A673 (cell line): ENCODE results near the gene MICAL2. TPM values are rescaled to one million over a fixed set of nuclear protein-coding genes. Genes with fewer than 3 reads are reported as not detected.

ENCODE experiments used
- BruUV-seq: library from RNA; stranded (reverse); fragments of 400-500 nt; replicated peaks from 2 replicates; lab custom pipeline; 2021; lab: Mats Ljungman, UMichigan
- CTCF ChIA-PET: fragments of 300-600 bp; sonication (Branson Sonifier 250); formaldehyde crosslinking; loops from one replicate; lab custom pipeline; 2022; ENCODE audit warnings: antibody characterized with exemption; lab: Charles Lee
- POLR2A ChIA-PET: fragments of 300-600 bp; sonication (Branson Sonifier 250); formaldehyde crosslinking; loops from one replicate; lab custom pipeline; 2022; ENCODE audit warnings: antibody characterized with exemption; ENCODE audit not compliant: low non-redundant PET; lab: Charles Lee
- DNase-seq: peaks from one replicate; pipeline ENCODE4 v3.0.0-alpha.2; 2015; ENCODE audit warnings: low spot score
- H3K27ac ChIP-seq: fragments of 200-600 bp; sonication (generic); 2 replicates; pipeline ENCODE4 v1.5.1; 2016; ENCODE audit warnings: mixed run types, low read depth, mild to moderate bottlenecking, mixed read lengths, antibody characterized with exemption, low read length; ENCODE audit not compliant: poor library complexity, severe bottlenecking
- H3K27me3 ChIP-seq: fragments of 200-600 bp; sonication (generic); replicated peaks from 2 replicates; pipeline ENCODE4 v1.6.1; 2017; ENCODE audit warnings: mixed run types, low read depth, mild to moderate bottlenecking, mixed read lengths, antibody characterized with exemption, low read length; ENCODE audit not compliant: insufficient read depth, poor library complexity
- H3K36me3 ChIP-seq: fragments of 200-600 bp; sonication (generic); 2 replicates; pipeline ENCODE4 v1.6.1; 2016; ENCODE audit warnings: mixed run types, mild to moderate bottlenecking, mixed read lengths, antibody characterized with exemption, low read length; ENCODE audit not compliant: insufficient read depth, poor library complexity, severe bottlenecking
- H3K4me1 ChIP-seq: fragments of 200-600 bp; sonication (generic); 2 replicates; pipeline ENCODE4 v1.6.1; 2017; ENCODE audit warnings: mixed run types, mild to moderate bottlenecking, mixed read lengths, antibody characterized with exemption, low read length; ENCODE audit not compliant: insufficient read depth, poor library complexity, severe bottlenecking
- H3K4me3 ChIP-seq: fragments of 200-600 bp; sonication (generic); 2 replicates; pipeline ENCODE4 v1.5.1; 2016; ENCODE audit warnings: low read depth, mixed run types, mild to moderate bottlenecking, mixed read lengths, low read length; ENCODE audit not compliant: poor library complexity, severe bottlenecking
- H3K9me3 ChIP-seq: fragments of 200-600 bp; sonication (generic); 2 replicates; pipeline ENCODE4 v1.6.1; 2016; ENCODE audit warnings: mixed run types, low read depth, mild to moderate bottlenecking, mixed read lengths, antibody characterized with exemption, low read length; ENCODE audit not compliant: poor library complexity, severe bottlenecking
- EZH2 ChIP-seq: fragments of 200-600 bp; sonication (generic); IDR thresholded peaks from 2 replicates; pipeline ENCODE4 v1.6.1; 2017; ENCODE audit warnings: borderline replicate concordance, low read depth, mild to moderate bottlenecking, mixed read lengths, antibody characterized with exemption, low read length; ENCODE audit not compliant: poor library complexity, severe bottlenecking
- intact Hi-C: fragments of 100-400 bp; cut with micrococcal nuclease; formaldehyde crosslinking; loops from one replicate; pipeline ENCODE4 v1.10.0; 2022; ENCODE audit not compliant: unreplicated experiment
- total RNA-seq: library from RNA; stranded (reverse); gene quantifications from 2 replicates; pipeline ENCODE4 v1.2.3, GENCODE V29; 2021
- TF ChIP-seq, protein P1 (sequence below): fragments of 300-800, 200-600 bp; sonication (generic); conservative IDR thresholded peaks from 2 replicates; pipeline ENCODE4 v1.5.1; 2017; ENCODE audit warnings: low read depth, mild to moderate bottlenecking, antibody characterized with exemption, low read length, moderate library complexity, mixed read lengths

The MICAL2 gene
- total RNA-seq, 1 experiment from 2014 or later = 1.1 TPM

DNA sequence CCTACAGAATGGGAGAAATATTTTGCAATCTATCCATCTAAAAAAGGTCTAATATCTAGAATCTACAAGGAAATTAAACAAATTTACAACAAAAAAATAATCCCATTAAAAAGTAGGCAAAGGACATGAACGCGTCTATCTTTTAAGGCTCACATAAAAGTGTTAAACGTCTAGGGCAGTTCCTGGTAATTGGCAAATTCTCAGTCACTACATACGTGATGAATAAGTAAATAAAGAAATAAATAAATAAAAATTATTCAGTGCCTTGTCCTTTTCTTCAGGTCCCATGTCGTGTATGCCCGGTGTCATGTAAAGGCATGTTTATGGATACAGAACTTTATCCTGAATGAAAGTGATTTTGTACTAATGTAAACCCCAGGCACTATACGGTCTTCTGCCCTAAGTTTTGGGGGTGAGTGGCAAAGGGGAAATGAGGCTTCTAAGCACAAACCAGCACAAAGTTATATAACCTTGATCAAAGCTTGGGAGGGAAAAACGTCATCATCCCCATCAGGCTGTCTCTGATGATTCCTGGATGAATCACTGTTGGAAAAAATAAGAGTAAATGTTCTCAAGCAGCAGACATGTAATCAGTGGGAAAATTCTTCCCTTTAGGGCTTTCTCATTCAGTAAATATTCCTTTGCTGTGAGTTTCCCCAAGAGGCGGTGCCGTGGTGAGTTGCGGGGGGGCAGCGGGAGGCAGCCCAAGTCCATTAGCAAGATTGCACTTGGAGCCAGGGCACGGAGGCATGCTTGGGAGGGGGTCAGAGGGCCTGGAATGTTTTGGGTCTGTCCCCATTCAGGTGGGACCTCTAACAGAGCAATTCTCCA lies 30.4 kb upstream of the MICAL2 start:
- ChIA-PET CTCF (no interaction called here), POLR2A (interaction anchor here (0.7 kb wide), 1 partner anchor 1130 kb away, joined by 14 read pairs; no protein-coding TSS in a partner anchor)
- H3K36me3 ChIP-seq = no peaks in the 10 kb centered on the region
- H3K9me3 ChIP-seq = no peaks in the 10 kb centered on the region
- BruUV-seq = no TSS peak
- no peak for TF ChIP-seq EZH2
- TF ChIP-seq, protein P1, sequence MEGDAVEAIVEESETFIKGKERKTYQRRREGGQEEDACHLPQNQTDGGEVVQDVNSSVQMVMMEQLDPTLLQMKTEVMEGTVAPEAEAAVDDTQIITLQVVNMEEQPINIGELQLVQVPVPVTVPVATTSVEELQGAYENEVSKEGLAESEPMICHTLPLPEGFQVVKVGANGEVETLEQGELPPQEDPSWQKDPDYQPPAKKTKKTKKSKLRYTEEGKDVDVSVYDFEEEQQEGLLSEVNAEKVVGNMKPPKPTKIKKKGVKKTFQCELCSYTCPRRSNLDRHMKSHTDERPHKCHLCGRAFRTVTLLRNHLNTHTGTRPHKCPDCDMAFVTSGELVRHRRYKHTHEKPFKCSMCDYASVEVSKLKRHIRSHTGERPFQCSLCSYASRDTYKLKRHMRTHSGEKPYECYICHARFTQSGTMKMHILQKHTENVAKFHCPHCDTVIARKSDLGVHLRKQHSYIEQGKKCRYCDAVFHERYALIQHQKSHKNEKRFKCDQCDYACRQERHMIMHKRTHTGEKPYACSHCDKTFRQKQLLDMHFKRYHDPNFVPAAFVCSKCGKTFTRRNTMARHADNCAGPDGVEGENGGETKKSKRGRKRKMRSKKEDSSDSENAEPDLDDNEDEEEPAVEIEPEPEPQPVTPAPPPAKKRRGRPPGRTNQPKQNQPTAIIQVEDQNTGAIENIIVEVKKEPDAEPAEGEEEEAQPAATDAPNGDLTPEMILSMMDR = no peak
- H3K4me1 ChIP-seq = no peaks in the 10 kb centered on the region
- no peaks in the 10 kb centered on the region for H3K27me3 ChIP-seq
- DNase-seq = no peak
- intact Hi-C loops = no loop called here
- no peak overlapping the region for H3K4me3 ChIP-seq
- no peak overlapping the region for H3K27ac ChIP-seq

DNA sequence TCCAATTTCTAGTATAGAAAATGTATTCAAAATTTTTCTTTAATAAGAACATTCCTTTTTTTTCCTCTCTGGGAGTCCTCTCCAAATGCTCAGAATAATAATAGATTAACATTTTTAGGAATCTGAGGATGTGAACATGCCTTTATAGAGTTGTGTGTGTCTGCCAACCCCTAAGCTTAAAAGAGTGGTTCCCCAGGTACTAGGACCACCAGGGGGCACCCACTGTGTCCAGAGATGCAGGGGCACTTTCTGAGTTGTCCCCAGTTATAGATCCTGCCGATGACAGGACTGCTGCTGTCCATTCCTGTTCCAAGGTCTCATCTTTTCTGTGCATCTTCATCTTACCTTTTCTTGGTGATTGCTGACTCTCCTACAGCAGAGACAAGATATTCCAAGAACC lies 27.0 kb upstream of the MICAL2 start:
- ChIA-PET CTCF (no interaction called here), POLR2A (no interaction called here)

DNA sequence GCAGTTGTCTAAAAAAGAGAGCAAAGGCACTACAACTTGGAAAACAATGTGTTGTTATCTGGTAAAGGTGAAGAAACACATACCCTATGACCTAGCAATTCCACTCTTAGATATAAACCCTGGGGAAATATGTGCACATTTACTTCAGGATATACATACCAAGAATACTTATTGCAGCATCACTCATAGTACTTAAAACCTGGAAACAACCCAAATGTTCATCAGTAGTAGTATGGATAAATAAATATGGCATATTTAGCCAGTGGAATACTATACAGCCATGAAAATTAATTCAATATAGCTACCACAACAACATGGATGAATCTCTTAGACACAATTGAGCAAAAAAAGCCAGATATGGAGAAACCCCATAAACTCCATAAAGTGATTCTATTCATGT lies 26.1 kb upstream of the MICAL2 start:
- Histone ChIP-seq H3K27me3 (no peaks in the 10 kb centered on the region), H3K4me3 (no peak overlapping the region), H3K4me1 (peaks cover 13% of the 10 kb centered on the region), H3K27ac (no peak overlapping the region), H3K36me3 (no peaks in the 10 kb centered on the region), H3K9me3 (no peaks in the 10 kb centered on the region)
- CTCF ChIA-PET = interaction anchor here (0.7 kb wide), 1 partner anchor 1512 kb away, joined by 7 read pairs; no protein-coding TSS in a partner anchor
- intact Hi-C loops = no loop called here
- BruUV-seq = no TSS peak
- POLR2A ChIA-PET = no interaction called here
- no peak for DNase-seq
- TF ChIP-seq, protein P1 = no peak
- no peak for TF ChIP-seq EZH2

More for the DNA sequence above, 27.0 kb upstream of the MICAL2 start:
- Histone ChIP-seq H3K27ac (no peak overlapping the region), H3K27me3 (no peaks in the 10 kb centered on the region), H3K36me3 (no peaks in the 10 kb centered on the region), H3K4me3 (no peak overlapping the region), H3K9me3 (no peaks in the 10 kb centered on the region), H3K4me1 (peaks cover 13% of the 10 kb centered on the region)
- no TSS peak for BruUV-seq
- intact Hi-C loops = no loop called here
- no peak for DNase-seq
- TF ChIP-seq, protein P1 = no peak
- no peak for TF ChIP-seq EZH2
